ENCODE results near the gene DYNC2H1.

Gene DYNC2H1

GRCh38 chr11:103222806-103223205 is 113.6 kb downstream of the DYNC2H1 start:
- no peaks in the 10 kb centered on the region for H3K9me3 ChIP-seq (ENCODE audit: control insufficient read depth, low read length)
- DNase-seq (ENCODE audit: low read depth), result no peak
- no peak overlapping the region for H3K9ac ChIP-seq (ENCODE audit: low read length)
- no peak overlapping the region for H3K4me3 ChIP-seq (ENCODE audit: low read length)
- H3K4me1 ChIP-seq (ENCODE audit: control insufficient read depth, insufficient read depth, low read length), result peaks cover 4% of the 10 kb centered on the region
- H3K36me3 ChIP-seq (ENCODE audit: control insufficient read depth, insufficient read depth, low read length, severe bottlenecking), result peaks cover 27% of the 10 kb centered on the region
- no peaks in the 10 kb centered on the region for H3K27me3 ChIP-seq (replicated peaks; ENCODE audit: control insufficient read depth, insufficient read depth, low read length)

GRCh38 chr11:103228807-103229206 is 119.6 kb downstream of the DYNC2H1 start:
- DNase-seq (ENCODE audit: low read depth), result no peak
- no peaks in the 10 kb centered on the region for H3K9me3 ChIP-seq (ENCODE audit: control insufficient read depth, low read length)
- no peak overlapping the region for H3K9ac ChIP-seq (ENCODE audit: low read length)
- H3K4me1 ChIP-seq (ENCODE audit: control insufficient read depth, insufficient read depth, low read length), result no peaks in the 10 kb centered on the region
- peaks cover 5% of the 10 kb centered on the region for H3K36me3 ChIP-seq (ENCODE audit: control insufficient read depth, insufficient read depth, low read length, severe bottlenecking)
- no peak overlapping the region for H3K4me3 ChIP-seq (ENCODE audit: low read length)
- no peaks in the 10 kb centered on the region for H3K27me3 ChIP-seq (replicated peaks; ENCODE audit: control insufficient read depth, insufficient read depth, low read length)

GRCh38 chr11:103234974-103235373 is 125.7 kb downstream of the DYNC2H1 start:
- DNase-seq (ENCODE audit: low read depth), result peak; percentile 86

GRCh38 chr11:103241574-103241973 is 132.3 kb downstream of the DYNC2H1 start:
- no peaks in the 10 kb centered on the region for H3K9me3 ChIP-seq (ENCODE audit: control insufficient read depth, low read length)
- no peak overlapping the region for H3K9ac ChIP-seq (ENCODE audit: low read length)
- no peaks in the 10 kb centered on the region for H3K4me1 ChIP-seq (ENCODE audit: control insufficient read depth, insufficient read depth, low read length)
- no peaks in the 10 kb centered on the region for H3K27me3 ChIP-seq (replicated peaks; ENCODE audit: control insufficient read depth, insufficient read depth, low read length)
- H3K4me3 ChIP-seq (ENCODE audit: low read length), result no peak overlapping the region
- peaks cover 40% of the 10 kb centered on the region for H3K36me3 ChIP-seq (ENCODE audit: control insufficient read depth, insufficient read depth, low read length, severe bottlenecking)
- no peak for DNase-seq (ENCODE audit: low read depth)

More at GRCh38 chr11:103234974-103235373, 125.7 kb downstream of the DYNC2H1 start:
- Histone ChIP-seq H3K4me3 (ENCODE audit: low read length) (no peak overlapping the region), H3K9ac (ENCODE audit: low read length) (no peak overlapping the region), H3K36me3 (ENCODE audit: control insufficient read depth, insufficient read depth, low read length, severe bottlenecking) (peaks cover 16% of the 10 kb centered on the region), H3K4me1 (ENCODE audit: control insufficient read depth, insufficient read depth, low read length) (peaks cover 6% of the 10 kb centered on the region), H3K9me3 (ENCODE audit: control insufficient read depth, low read length) (no peaks in the 10 kb centered on the region), H3K27me3 (replicated peaks; ENCODE audit: control insufficient read depth, insufficient read depth, low read length) (no peaks in the 10 kb centered on the region)

GRCh38 chr11:103254123-103254522 is 144.9 kb downstream of the DYNC2H1 start:
- no peak for DNase-seq (ENCODE audit: low read depth)
- Histone ChIP-seq H3K4me3 (ENCODE audit: low read length) (no peak overlapping the region), H3K9ac (ENCODE audit: low read length) (no peak overlapping the region), H3K4me1 (ENCODE audit: control insufficient read depth, insufficient read depth, low read length) (no peaks in the 10 kb centered on the region), H3K27me3 (replicated peaks; ENCODE audit: control insufficient read depth, insufficient read depth, low read length) (no peaks in the 10 kb centered on the region), H3K9me3 (ENCODE audit: control insufficient read depth, low read length) (no peaks in the 10 kb centered on the region), H3K36me3 (ENCODE audit: control insufficient read depth, insufficient read depth, low read length, severe bottlenecking) (peaks cover 27% of the 10 kb centered on the region)

GRCh38 chr11:103257360-103257759 is 148.1 kb downstream of the DYNC2H1 start:
- Histone ChIP-seq H3K4me1 (ENCODE audit: control insufficient read depth, insufficient read depth, low read length) (no peaks in the 10 kb centered on the region), H3K27me3 (replicated peaks; ENCODE audit: control insufficient read depth, insufficient read depth, low read length) (no peaks in the 10 kb centered on the region), H3K9ac (ENCODE audit: low read length) (no peak overlapping the region), H3K4me3 (ENCODE audit: low read length) (no peak overlapping the region), H3K9me3 (ENCODE audit: control insufficient read depth, low read length) (no peaks in the 10 kb centered on the region), H3K36me3 (ENCODE audit: control insufficient read depth, insufficient read depth, low read length, severe bottlenecking) (peaks cover 30% of the 10 kb centered on the region)
- peak; percentile 15 for DNase-seq (ENCODE audit: low read depth)

GRCh38 chr11:103266167-103266831 is 157.1 kb downstream of the DYNC2H1 start:
- Histone ChIP-seq H3K9me3 (ENCODE audit: control insufficient read depth, low read length) (no peaks in the 10 kb centered on the region), H3K4me3 (ENCODE audit: low read length) (no peak overlapping the region), H3K4me1 (ENCODE audit: control insufficient read depth, insufficient read depth, low read length) (no peaks in the 10 kb centered on the region), H3K36me3 (ENCODE audit: control insufficient read depth, insufficient read depth, low read length, severe bottlenecking) (peaks cover 5% of the 10 kb centered on the region), H3K9ac (ENCODE audit: low read length) (no peak overlapping the region), H3K27me3 (replicated peaks; ENCODE audit: control insufficient read depth, insufficient read depth, low read length) (no peaks in the 10 kb centered on the region)
- DNase-seq (ENCODE audit: low read depth), result no peak

- no peak for DNase-seq (ENCODE audit: low read depth)
- peaks cover 5% of the 10 kb centered on the region for H3K36me3 ChIP-seq (ENCODE audit: control insufficient read depth, insufficient read depth, low read length, severe bottlenecking)
- no peaks in the 10 kb centered on the region for H3K27me3 ChIP-seq (replicated peaks; ENCODE audit: control insufficient read depth, insufficient read depth, low read length)
- no peak overlapping the region for H3K4me3 ChIP-seq (ENCODE audit: low read length)
- H3K9ac ChIP-seq (ENCODE audit: low read length), result no peak overlapping the region
- no peaks in the 10 kb centered on the region for H3K4me1 ChIP-seq (ENCODE audit: control insufficient read depth, insufficient read depth, low read length)
- no peaks in the 10 kb centered on the region for H3K9me3 ChIP-seq (ENCODE audit: control insufficient read depth, low read length)
These were observed 163.7 kb downstream of the DYNC2H1 start for GRCh38 chr11:103272876-103273275.

GRCh38 chr11:103274025-103274424 is 164.8 kb downstream of the DYNC2H1 start:
- no peak for DNase-seq (ENCODE audit: low read depth)
- H3K9ac ChIP-seq (ENCODE audit: low read length), result no peak overlapping the region
- no peaks in the 10 kb centered on the region for H3K4me1 ChIP-seq (ENCODE audit: control insufficient read depth, insufficient read depth, low read length)
- peaks cover 5% of the 10 kb centered on the region for H3K36me3 ChIP-seq (ENCODE audit: control insufficient read depth, insufficient read depth, low read length, severe bottlenecking)
- no peak overlapping the region for H3K4me3 ChIP-seq (ENCODE audit: low read length)
- H3K9me3 ChIP-seq (ENCODE audit: control insufficient read depth, low read length), result no peaks in the 10 kb centered on the region
- H3K27me3 ChIP-seq (replicated peaks; ENCODE audit: control insufficient read depth, insufficient read depth, low read length), result no peaks in the 10 kb centered on the region

GRCh38 chr11:103279821-103280220 is 170.6 kb downstream of the DYNC2H1 start:
- no peaks in the 10 kb centered on the region for H3K9me3 ChIP-seq (ENCODE audit: control insufficient read depth, low read length)
- no peak overlapping the region for H3K9ac ChIP-seq (ENCODE audit: low read length)
- no peaks in the 10 kb centered on the region for H3K4me1 ChIP-seq (ENCODE audit: control insufficient read depth, insufficient read depth, low read length)
- H3K27me3 ChIP-seq (replicated peaks; ENCODE audit: control insufficient read depth, insufficient read depth, low read length), result no peaks in the 10 kb centered on the region
- no peak overlapping the region for H3K4me3 ChIP-seq (ENCODE audit: low read length)
- peaks cover 10% of the 10 kb centered on the region for H3K36me3 ChIP-seq (ENCODE audit: control insufficient read depth, insufficient read depth, low read length, severe bottlenecking)
- peak; percentile 4 for DNase-seq (ENCODE audit: low read depth)

GRCh38 chr11:103281301-103281700 is 172.1 kb downstream of the DYNC2H1 start:
- no peaks in the 10 kb centered on the region for H3K9me3 ChIP-seq (ENCODE audit: control insufficient read depth, low read length)
- no peaks in the 10 kb centered on the region for H3K27me3 ChIP-seq (replicated peaks; ENCODE audit: control insufficient read depth, insufficient read depth, low read length)
- DNase-seq (ENCODE audit: low read depth), result peak; percentile 32
- H3K36me3 ChIP-seq (ENCODE audit: control insufficient read depth, insufficient read depth, low read length, severe bottlenecking), result peaks cover 8% of the 10 kb centered on the region
- peaks cover 2% of the 10 kb centered on the region for H3K4me1 ChIP-seq (ENCODE audit: control insufficient read depth, insufficient read depth, low read length)
- H3K9ac ChIP-seq (ENCODE audit: low read length), result no peak overlapping the region
- no peak overlapping the region for H3K4me3 ChIP-seq (ENCODE audit: low read length)

GRCh38 chr11:103284260-103284659 is 175.0 kb downstream of the DYNC2H1 start:
- H3K9ac ChIP-seq (ENCODE audit: low read length), result no peak overlapping the region
- H3K27me3 ChIP-seq (replicated peaks; ENCODE audit: control insufficient read depth, insufficient read depth, low read length), result no peaks in the 10 kb centered on the region
- no peaks in the 10 kb centered on the region for H3K9me3 ChIP-seq (ENCODE audit: control insufficient read depth, low read length)
- peaks cover 14% of the 10 kb centered on the region for H3K36me3 ChIP-seq (ENCODE audit: control insufficient read depth, insufficient read depth, low read length, severe bottlenecking)
- DNase-seq (ENCODE audit: low read depth), result no peak
- H3K4me3 ChIP-seq (ENCODE audit: low read length), result no peak overlapping the region
- peaks cover 9% of the 10 kb centered on the region for H3K4me1 ChIP-seq (ENCODE audit: control insufficient read depth, insufficient read depth, low read length)

Data from adipocyte (in vitro differentiated cells).